ENCODE measurements around the gene CD63.

The CD63 gene

GRCh38 chr12:55738123-55739024 lies 9.6 kb upstream of the CD63 start:
- DNase-seq = peak; percentile 61

- no peak for DNase-seq
These were observed 8.8 kb upstream of the CD63 start for GRCh38 chr12:55737581-55738122.

- no peak for DNase-seq
These were observed 8.2 kb upstream of the CD63 start for GRCh38 chr12:55736780-55737580.

- DNase-seq = no peak
These were observed 7.3 kb upstream of the CD63 start for GRCh38 chr12:55736076-55736475.

- DNase-seq = no peak
These were observed 5.8 kb upstream of the CD63 start for GRCh38 chr12:55734595-55734994.

- DNase-seq = no peak
These were observed 5.0 kb upstream of the CD63 start for GRCh38 chr12:55733858-55734257.

GRCh38 chr12:55733021-55733555 lies 4.3 kb upstream of the CD63 start:
- DNase-seq = no peak

GRCh38 chr12:55732288-55732687 lies 3.5 kb upstream of the CD63 start:
- DNase-seq = no peak

- DNase-seq = no peak
These were observed 1.3 kb upstream of the CD63 start for GRCh38 chr12:55729819-55730818.

GRCh38 chr12:55728186-55728938 lies 447 bp downstream of the CD63 start:
- DNase-seq = peak; percentile 48

- peak; percentile 25 for DNase-seq
These were observed 1.1 kb downstream of the CD63 start for GRCh38 chr12:55727643-55728185.

- no peak for DNase-seq
These were observed 1.8 kb downstream of the CD63 start for GRCh38 chr12:55726971-55727370.

GRCh38 chr12:55725556-55725955 lies 3.3 kb downstream of the CD63 start:
- DNase-seq = no peak

- DNase-seq = no peak
These were observed 3.9 kb downstream of the CD63 start for GRCh38 chr12:55724940-55725309.

- no peak for DNase-seq
These were observed 4.4 kb downstream of the CD63 start for GRCh38 chr12:55724226-55724939.

GRCh38 chr12:55723516-55724225 lies 5.1 kb downstream of the CD63 start:
- no peak for DNase-seq

- DNase-seq = no peak
These were observed 5.9 kb downstream of the CD63 start for GRCh38 chr12:55722948-55723347.

GRCh38 chr12:55721601-55722213 lies 7.1 kb downstream of the CD63 start:
- no peak for DNase-seq

GRCh38 chr12:55720894-55721444 lies 7.8 kb downstream of the CD63 start:
- peak; percentile 92 for DNase-seq

All from T1000 (cell line).